Esophagus squamous epithelium (tissue), 4 donors: ENCODE data around the gene SHFL.

Experiments used
- POLR2A ChIP-seq, 4 donors: fragments of 450-650 bp; IDR thresholded peaks; one replicate each; pipeline ENCODE4 v1.6.1; 2017; ENCODE audit warnings: antibody characterized with exemption in 4 of 4, mild to moderate bottlenecking in 4 of 4, moderate library complexity in 3 of 4
- TF ChIP-seq, protein P1 (sequence below), 6 experiments: fragments of 450-650 bp in 4 of 6; fragments of 200-600 bp in 2 of 6; sonication (generic) in 2 of 6; IDR thresholded peaks; one replicate each; pipeline ENCODE4 v1.5.1; 2016 to 2019; ENCODE audit warnings: antibody characterized with exemption in 6 of 6, mild to moderate bottlenecking in 4 of 6, moderate library complexity in 4 of 6

DNA sequence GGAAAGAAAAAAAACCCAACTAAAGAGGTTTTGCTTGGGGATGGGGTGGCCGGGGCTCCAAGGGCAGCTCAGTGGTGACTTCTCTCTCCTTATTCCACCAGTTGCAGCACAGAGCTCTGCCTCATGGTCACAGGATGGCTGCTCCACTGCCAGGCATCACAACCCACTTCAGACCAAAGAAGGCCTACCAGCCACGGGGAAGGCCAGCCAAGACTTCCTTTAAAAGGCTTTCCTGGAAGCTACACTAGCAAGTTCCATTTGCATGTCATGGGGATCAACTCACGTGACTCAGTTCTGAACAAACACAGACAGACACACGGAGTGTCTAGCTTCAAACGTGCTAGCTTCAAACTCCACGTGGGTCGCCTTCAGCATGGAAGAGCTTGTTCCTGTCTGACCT, 46.8 kb downstream of the SHFL start:
- TF ChIP-seq, protein P1, sequence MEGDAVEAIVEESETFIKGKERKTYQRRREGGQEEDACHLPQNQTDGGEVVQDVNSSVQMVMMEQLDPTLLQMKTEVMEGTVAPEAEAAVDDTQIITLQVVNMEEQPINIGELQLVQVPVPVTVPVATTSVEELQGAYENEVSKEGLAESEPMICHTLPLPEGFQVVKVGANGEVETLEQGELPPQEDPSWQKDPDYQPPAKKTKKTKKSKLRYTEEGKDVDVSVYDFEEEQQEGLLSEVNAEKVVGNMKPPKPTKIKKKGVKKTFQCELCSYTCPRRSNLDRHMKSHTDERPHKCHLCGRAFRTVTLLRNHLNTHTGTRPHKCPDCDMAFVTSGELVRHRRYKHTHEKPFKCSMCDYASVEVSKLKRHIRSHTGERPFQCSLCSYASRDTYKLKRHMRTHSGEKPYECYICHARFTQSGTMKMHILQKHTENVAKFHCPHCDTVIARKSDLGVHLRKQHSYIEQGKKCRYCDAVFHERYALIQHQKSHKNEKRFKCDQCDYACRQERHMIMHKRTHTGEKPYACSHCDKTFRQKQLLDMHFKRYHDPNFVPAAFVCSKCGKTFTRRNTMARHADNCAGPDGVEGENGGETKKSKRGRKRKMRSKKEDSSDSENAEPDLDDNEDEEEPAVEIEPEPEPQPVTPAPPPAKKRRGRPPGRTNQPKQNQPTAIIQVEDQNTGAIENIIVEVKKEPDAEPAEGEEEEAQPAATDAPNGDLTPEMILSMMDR (IDR thresholded peaks at IDR 0.05), result no peak
- no peak for TF ChIP-seq POLR2A (IDR thresholded peaks at IDR 0.05)
